ENCODE measurements around the gene CDK14. TPM values are rescaled to one million over a fixed set of nuclear protein-coding genes. Genes with fewer than 3 reads are reported as not detected.

CDK14 gene
- total RNA-seq, 4 donors from 2014 or later: 1.1 to 12.7 (median 5.8) TPM

GRCh38 chr7:90690159-90690858 lies 94.2 kb downstream of the CDK14 start:
- DNase-seq (ENCODE audit: low spot score in 2 of 2): no peak
- intact Hi-C loops (cut with DNase I; ENCODE audit: low total_unique reads): no loop called here
- no peak for TF ChIP-seq POLR2A (IDR thresholded peaks at IDR 0.05)
- TF ChIP-seq, protein P1, sequence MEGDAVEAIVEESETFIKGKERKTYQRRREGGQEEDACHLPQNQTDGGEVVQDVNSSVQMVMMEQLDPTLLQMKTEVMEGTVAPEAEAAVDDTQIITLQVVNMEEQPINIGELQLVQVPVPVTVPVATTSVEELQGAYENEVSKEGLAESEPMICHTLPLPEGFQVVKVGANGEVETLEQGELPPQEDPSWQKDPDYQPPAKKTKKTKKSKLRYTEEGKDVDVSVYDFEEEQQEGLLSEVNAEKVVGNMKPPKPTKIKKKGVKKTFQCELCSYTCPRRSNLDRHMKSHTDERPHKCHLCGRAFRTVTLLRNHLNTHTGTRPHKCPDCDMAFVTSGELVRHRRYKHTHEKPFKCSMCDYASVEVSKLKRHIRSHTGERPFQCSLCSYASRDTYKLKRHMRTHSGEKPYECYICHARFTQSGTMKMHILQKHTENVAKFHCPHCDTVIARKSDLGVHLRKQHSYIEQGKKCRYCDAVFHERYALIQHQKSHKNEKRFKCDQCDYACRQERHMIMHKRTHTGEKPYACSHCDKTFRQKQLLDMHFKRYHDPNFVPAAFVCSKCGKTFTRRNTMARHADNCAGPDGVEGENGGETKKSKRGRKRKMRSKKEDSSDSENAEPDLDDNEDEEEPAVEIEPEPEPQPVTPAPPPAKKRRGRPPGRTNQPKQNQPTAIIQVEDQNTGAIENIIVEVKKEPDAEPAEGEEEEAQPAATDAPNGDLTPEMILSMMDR (IDR thresholded peaks at IDR 0.05): no peak
- 85 to 87% methylated on average over 3 of the region's 3 CpGs for WGBS, 2 donors
- H3K4me3 ChIP-seq (ENCODE audit: low read depth, poor library complexity, severe bottlenecking): no peak overlapping the region

- DNase-seq (ENCODE audit: low spot score in 2 of 2): no peak
- no peak for TF ChIP-seq POLR2A (IDR thresholded peaks at IDR 0.05)
- TF ChIP-seq, protein P1 (IDR thresholded peaks at IDR 0.05): no peak
- H3K4me3 ChIP-seq (ENCODE audit: low read depth, poor library complexity, severe bottlenecking): no peak overlapping the region
- WGBS, 2 donors: 49 to 71% methylated on average over 3 of the region's 3 CpGs
- intact Hi-C loops (cut with DNase I; ENCODE audit: low total_unique reads): no loop called here
These were observed 96.3 kb downstream of the CDK14 start for GRCh38 chr7:90692396-90692795.

- no peak overlapping the region for H3K4me3 ChIP-seq (ENCODE audit: low read depth, poor library complexity, severe bottlenecking)
- no peak for TF ChIP-seq POLR2A (IDR thresholded peaks at IDR 0.05)
- TF ChIP-seq, protein P1 (IDR thresholded peaks at IDR 0.05): no peak
- intact Hi-C loops (cut with DNase I; ENCODE audit: low total_unique reads): no loop called here
- no peak for DNase-seq (ENCODE audit: low spot score in 2 of 2)
- 78 to 91% methylated on average over 1 of the region's 1 CpG for WGBS, 2 donors
These were observed 96.8 kb downstream of the CDK14 start for GRCh38 chr7:90692947-90693346.

DNA sequence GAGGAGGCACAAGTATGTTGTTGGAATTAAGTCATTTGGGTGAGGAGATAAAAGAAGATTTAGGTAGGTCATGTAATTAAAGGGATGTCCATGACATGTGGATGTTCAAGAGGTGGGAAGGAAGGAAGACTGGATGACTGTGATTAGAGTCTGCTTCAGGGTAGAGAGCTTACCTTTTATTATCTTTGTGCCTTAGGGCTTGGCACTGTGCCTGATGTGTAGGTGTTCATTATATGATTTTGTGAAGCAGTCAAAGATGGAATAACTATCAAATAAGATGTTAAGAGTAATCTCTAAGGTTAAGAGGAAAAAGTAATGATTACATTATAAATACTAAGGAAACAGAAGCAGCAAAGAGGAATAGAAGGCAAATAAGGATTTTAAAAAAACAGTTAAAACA lies 97.8 kb downstream of the CDK14 start:
- intact Hi-C loops (cut with DNase I; ENCODE audit: low total_unique reads): no loop called here
- no peak for DNase-seq (ENCODE audit: low spot score in 2 of 2)
- H3K4me3 ChIP-seq (ENCODE audit: low read depth, poor library complexity, severe bottlenecking): no peak overlapping the region
- no peak for TF ChIP-seq POLR2A (IDR thresholded peaks at IDR 0.05)
- TF ChIP-seq, protein P1 (IDR thresholded peaks at IDR 0.05): no peak

- 39 to 48% methylated on average over 2 of the region's 2 CpGs for WGBS, 2 donors
- DNase-seq (ENCODE audit: low spot score in 2 of 2): no peak
- no peak overlapping the region for H3K4me3 ChIP-seq (ENCODE audit: low read depth, poor library complexity, severe bottlenecking)
- intact Hi-C loops (cut with DNase I; ENCODE audit: low total_unique reads): no loop called here
- no peak for TF ChIP-seq POLR2A (IDR thresholded peaks at IDR 0.05)
- TF ChIP-seq, protein P1 (IDR thresholded peaks at IDR 0.05): no peak
These were observed 102.5 kb downstream of the CDK14 start for GRCh38 chr7:90698616-90699015.

DNA sequence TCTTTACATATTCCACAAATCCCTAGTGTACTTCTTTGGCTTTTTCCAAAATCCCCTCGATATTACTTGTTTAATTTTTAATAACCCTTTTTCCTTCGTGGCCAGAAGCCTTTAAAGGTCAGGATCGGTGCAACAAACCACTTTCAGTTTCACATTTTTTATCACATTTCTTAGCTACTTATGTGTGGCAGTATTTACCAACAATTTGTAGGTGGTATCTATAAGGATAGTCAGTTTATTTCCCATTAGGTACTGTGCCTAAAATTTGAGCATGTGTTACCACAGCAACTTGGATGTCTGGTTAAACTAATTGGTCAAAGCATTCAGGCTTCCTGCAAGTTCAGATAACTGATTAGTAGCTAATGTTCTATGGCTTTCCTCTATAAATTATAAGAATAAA lies 104.9 kb downstream of the CDK14 start:
- TF ChIP-seq POLR2A (IDR thresholded peaks at IDR 0.05): no peak
- TF ChIP-seq, protein P1 (IDR thresholded peaks at IDR 0.05): no peak
- 45 to 54% methylated on average over 3 of the region's 3 CpGs for WGBS, 2 donors
- H3K4me3 ChIP-seq (ENCODE audit: low read depth, poor library complexity, severe bottlenecking): no peak overlapping the region
- intact Hi-C loops (cut with DNase I; ENCODE audit: low total_unique reads): no loop called here
- DNase-seq (ENCODE audit: low spot score in 2 of 2): no peak
